OCI-LY1 (cell line): Measurements from ENCODE around the gene CYP11A1.

Source experiments
- H2AFZ ChIP-seq: fragments of 200-600 bp; sonication (generic), shearing (Covaris generic); 2 replicates; pipeline ENCODE4 v1.6.0; 2014; ENCODE audit warnings: antibody characterized with exemption, mild to moderate bottlenecking, low read length
- H3F3A ChIP-seq: fragments of 200-600 bp; sonication (generic), shearing (Covaris generic); 2 replicates; pipeline ENCODE4 v1.6.0; 2014; ENCODE audit warnings: mild to moderate bottlenecking, antibody characterized with exemption, low read length, moderate library complexity; ENCODE audit not compliant: insufficient read depth
- H3K27ac ChIP-seq: fragments of 200-600 bp; sonication (generic); 2 replicates; pipeline ENCODE4 v1.5.1; 2014; ENCODE audit warnings: low read length, mixed run types, mild to moderate bottlenecking, low read depth; ENCODE audit not compliant: poor library complexity, severe bottlenecking
- H3K27me3 ChIP-seq: fragments of 200-600 bp; sonication (generic); 2 replicates; pipeline ENCODE4 v1.6.0; 2014; ENCODE audit warnings: antibody characterized with exemption, mild to moderate bottlenecking, low read length, moderate library complexity; ENCODE audit not compliant: insufficient read depth
- H3K36me3 ChIP-seq: fragments of 200-600 bp; sonication (generic); 2 replicates; pipeline ENCODE4 v1.6.1; 2014; ENCODE audit warnings: mild to moderate bottlenecking, antibody characterized with exemption, low read length, moderate library complexity, mixed read lengths; ENCODE audit not compliant: insufficient read depth
- H3K4me1 ChIP-seq: fragments of 200-600 bp; sonication (generic); 2 replicates; pipeline ENCODE4 v1.5.1; 2014; ENCODE audit warnings: mild to moderate bottlenecking, low read length, moderate library complexity; ENCODE audit not compliant: insufficient read depth, severe bottlenecking
- H3K4me2 ChIP-seq: fragments of 200-600 bp; sonication (generic), shearing (Covaris generic); 2 replicates; pipeline ENCODE4 v1.6.1; 2014; ENCODE audit warnings: low read length
- H3K4me3 ChIP-seq: fragments of 200-600 bp; sonication (generic); 2 replicates; pipeline ENCODE4 v1.5.1; 2014; ENCODE audit warnings: low read length, low read depth, mild to moderate bottlenecking, mixed read lengths; ENCODE audit not compliant: poor library complexity, severe bottlenecking
- H3K79me2 ChIP-seq: fragments of 200-600 bp; shearing (Covaris generic); 2 replicates; pipeline ENCODE4 v1.6.1; 2016; ENCODE audit warnings: mixed run types, low read length, mixed read lengths; ENCODE audit not compliant: insufficient read depth
- H3K9ac ChIP-seq: fragments of 200-600 bp; sonication (generic), shearing (Covaris generic); 2 replicates; pipeline ENCODE4 v1.6.1; 2014; ENCODE audit warnings: mild to moderate bottlenecking, low read length, mixed read lengths
- H3K9me2 ChIP-seq: fragments of 200-600 bp; sonication (generic), shearing (Covaris generic); 2 replicates; pipeline ENCODE4 v1.6.1; 2014; ENCODE audit warnings: low read depth, mild to moderate bottlenecking, low read length, mixed read lengths
- H3K9me3 ChIP-seq: fragments of 200-600 bp; shearing (Covaris generic); 2 replicates; pipeline ENCODE4 v1.6.1; 2014; ENCODE audit warnings: low read length, mixed read lengths
- H4K20me1 ChIP-seq: fragments of 200-600 bp; sonication (generic), shearing (Covaris generic); 2 replicates; pipeline ENCODE4 v1.6.0; 2016; ENCODE audit warnings: mild to moderate bottlenecking, low read length; ENCODE audit not compliant: insufficient read depth
- CTCF ChIP-seq: fragments of 200-600 bp; sonication (generic), shearing (Covaris generic); IDR thresholded peaks from 2 replicates; pipeline ENCODE4 v1.5.1; 2017; ENCODE audit warnings: mild to moderate bottlenecking, antibody characterized with exemption, low read length, moderate library complexity, mixed read lengths
- EZH2 ChIP-seq: fragments of 200-600 bp; sonication (generic), shearing (Covaris generic); IDR thresholded peaks from 2 replicates; pipeline ENCODE4 v1.8.0; 2017; ENCODE audit warnings: borderline replicate concordance, mixed run types, mild to moderate bottlenecking, antibody characterized with exemption, low read length, moderate library complexity, mixed read lengths

The CYP11A1 gene

GRCh38 chr15:74368121-74368520 is 675 bp upstream of the CYP11A1 start:
- no peaks in the 10 kb centered on the region for H4K20me1 ChIP-seq

GRCh38 chr15:74365598-74366445 is 1.6 kb downstream of the CYP11A1 start:
- Histone ChIP-seq H3K4me2 (no peak overlapping the region), H3K27ac (no peak overlapping the region), H3F3A (no peaks in the 10 kb centered on the region), H3K9me2 (no peaks in the 10 kb centered on the region), H3K36me3 (no peaks in the 10 kb centered on the region), H4K20me1 (no peaks in the 10 kb centered on the region), H2AFZ (no peak overlapping the region), H3K9me3 (no peaks in the 10 kb centered on the region), H3K79me2 (no peaks in the 10 kb centered on the region), H3K9ac (no peak overlapping the region), H3K27me3 (peaks cover 4% of the 10 kb centered on the region; the same call in 1 of the 2 replicates), H3K4me1 (no peaks in the 10 kb centered on the region), H3K4me3 (no peak overlapping the region)
- TF ChIP-seq EZH2 (no peak), CTCF (no peak)

More at GRCh38 chr15:74368121-74368520, 675 bp upstream of the CYP11A1 start:
- Histone ChIP-seq H3K27me3 (peaks cover 4% of the 10 kb centered on the region; the same call in 1 of the 2 replicates), H3K36me3 (no peaks in the 10 kb centered on the region), H3K4me3 (no peak overlapping the region), H2AFZ (no peak overlapping the region), H3F3A (no peaks in the 10 kb centered on the region), H3K27ac (no peak overlapping the region), H3K9me2 (no peaks in the 10 kb centered on the region), H3K4me2 (no peak overlapping the region), H3K4me1 (peaks cover under 1% of the 10 kb centered on the region), H3K9me3 (no peaks in the 10 kb centered on the region), H3K9ac (no peak overlapping the region), H3K79me2 (no peaks in the 10 kb centered on the region)
- TF ChIP-seq CTCF: no peak
- TF ChIP-seq EZH2: no peak

DNA sequence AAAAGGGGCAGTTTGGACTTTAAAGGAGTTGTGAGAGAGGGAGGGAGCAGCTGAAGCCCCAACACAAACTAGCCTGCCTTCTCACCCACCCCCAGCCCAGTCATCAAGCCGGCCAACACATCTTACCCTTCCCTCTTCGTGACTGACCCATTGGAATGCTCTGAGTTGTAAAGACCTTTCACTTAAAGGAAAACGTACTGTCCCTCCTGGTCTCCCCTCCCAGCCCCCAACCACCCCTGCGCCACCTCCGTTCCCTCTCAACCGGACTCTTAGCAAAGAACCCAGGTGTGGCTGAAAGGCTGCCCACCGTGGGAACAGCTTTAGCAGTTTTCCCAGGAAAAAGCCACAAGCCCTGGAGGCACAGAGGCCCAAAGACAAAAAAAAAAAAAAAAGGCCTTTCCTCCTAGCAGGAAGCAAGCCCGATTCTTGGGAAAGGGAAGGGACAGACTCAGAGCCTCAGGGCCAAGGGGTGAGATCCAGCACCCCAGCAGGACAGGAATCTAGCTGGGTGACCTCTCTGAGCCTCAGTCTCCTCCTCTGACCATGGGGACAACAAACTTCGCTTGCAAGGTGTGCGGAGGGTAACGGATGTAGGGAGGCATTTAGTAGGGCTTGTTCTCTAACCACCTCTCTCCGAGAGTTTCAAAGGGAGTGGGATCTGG is 2.4 kb downstream of the CYP11A1 start:
- H3K9me2 ChIP-seq: no peaks in the 10 kb centered on the region
- H3K4me3 ChIP-seq: no peak overlapping the region
- no peaks in the 10 kb centered on the region for H3F3A ChIP-seq
- no peak overlapping the region for H2AFZ ChIP-seq
- H3K27ac ChIP-seq: no peak overlapping the region
- H3K27me3 ChIP-seq: peaks cover 4% of the 10 kb centered on the region; the same call in 1 of the 2 replicates
- no peaks in the 10 kb centered on the region for H3K36me3 ChIP-seq
- TF ChIP-seq EZH2 (no peak), CTCF (no peak)
- no peaks in the 10 kb centered on the region for H4K20me1 ChIP-seq
- H3K4me2 ChIP-seq: no peak overlapping the region
- no peaks in the 10 kb centered on the region for H3K79me2 ChIP-seq
- no peaks in the 10 kb centered on the region for H3K4me1 ChIP-seq
- no peak overlapping the region for H3K9ac ChIP-seq
- H3K9me3 ChIP-seq: no peaks in the 10 kb centered on the region
